HG02798 (cell line): ENCODE data around the gene BICC1.

Experiments used
- ATAC-seq: cut with Tn5 transposase; IDR thresholded peaks from one replicate; pipeline ENCODE4 v1.9.1; 2021; ENCODE audit warnings: mild to moderate bottlenecking; ENCODE audit not compliant: unreplicated experiment, poor library complexity

Gene BICC1

GRCh38 chr10:58642916-58643428 is 130.3 kb downstream of the BICC1 start:
- no peak for ATAC-seq

GRCh38 chr10:58644311-58644710 is 131.6 kb downstream of the BICC1 start:
- no peak for ATAC-seq

DNA sequence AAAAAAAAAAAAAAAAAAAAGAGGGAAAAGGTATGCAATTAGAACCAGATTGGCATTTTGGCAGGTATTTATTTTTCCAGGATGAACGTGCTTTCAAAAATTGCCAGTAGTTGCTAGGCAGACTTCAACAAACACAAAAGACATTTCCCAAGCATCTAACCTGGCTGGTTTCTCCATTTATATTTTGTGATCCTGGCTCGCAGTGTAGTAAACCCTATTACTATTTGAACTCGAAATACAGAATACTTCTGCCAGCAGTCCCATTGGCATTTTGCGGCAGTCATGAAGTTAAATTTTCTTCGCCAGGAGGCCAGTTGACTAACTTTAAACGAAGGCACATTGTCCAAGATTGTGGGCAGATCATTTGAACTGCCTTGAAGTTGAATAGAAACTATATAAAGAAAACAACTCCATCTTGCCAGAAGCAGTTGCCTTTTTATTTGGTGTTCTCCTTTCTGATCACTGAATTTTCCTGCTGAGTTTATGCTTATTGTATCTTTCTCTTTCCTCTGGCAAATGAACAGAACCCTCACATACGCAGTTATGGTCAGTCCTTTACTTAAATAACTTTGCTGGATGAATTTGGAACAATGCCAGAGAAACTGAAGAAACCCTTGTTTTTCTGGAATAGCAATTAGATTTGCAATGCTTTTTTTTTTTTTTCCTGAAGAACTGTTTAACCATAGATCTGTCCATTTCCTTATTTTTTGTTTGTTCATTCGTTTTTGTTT is 132.9 kb downstream of the BICC1 start:
- ATAC-seq, result no peak

GRCh38 chr10:58647376-58648112 is 134.9 kb downstream of the BICC1 start:
- no peak for ATAC-seq

DNA sequence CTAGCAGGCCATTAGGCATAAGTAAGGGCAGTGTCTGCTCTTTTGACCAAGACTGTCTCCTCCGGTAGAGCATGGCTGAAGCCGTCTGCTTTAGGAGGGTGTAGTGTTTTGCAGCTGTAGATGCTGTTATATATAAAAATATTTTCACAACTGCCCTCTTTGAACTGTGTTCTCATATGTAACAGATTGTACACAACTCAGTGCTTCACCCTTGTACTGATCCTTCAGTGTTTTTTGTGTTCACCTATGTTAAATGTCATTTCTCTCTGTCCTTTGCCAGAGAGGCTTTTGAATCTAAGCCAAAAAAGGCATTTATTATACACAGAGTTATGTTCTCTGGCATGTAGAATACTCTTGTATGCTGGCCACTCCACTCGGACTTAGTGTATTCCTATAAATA is 135.5 kb downstream of the BICC1 start:
- no peak for ATAC-seq

DNA sequence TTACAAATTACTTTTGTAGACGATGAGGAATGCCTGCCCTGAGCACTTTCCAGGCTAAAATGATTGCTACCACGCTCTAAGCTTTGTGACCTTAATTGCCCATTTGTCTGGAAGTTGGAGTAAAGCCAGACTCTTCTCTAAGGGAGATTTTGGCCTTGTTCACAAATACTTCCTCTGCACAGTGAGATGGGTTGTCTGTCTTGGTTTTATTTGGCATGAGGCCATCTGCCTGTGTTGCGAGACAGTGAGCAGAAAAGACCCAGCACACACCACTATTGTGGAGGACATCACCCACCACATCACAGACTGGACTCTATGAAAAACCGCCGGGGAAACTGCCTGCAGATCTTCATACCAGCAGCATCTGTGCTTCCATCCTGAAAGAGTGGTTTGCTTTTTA is 138.4 kb downstream of the BICC1 start:
- no peak for ATAC-seq

DNA sequence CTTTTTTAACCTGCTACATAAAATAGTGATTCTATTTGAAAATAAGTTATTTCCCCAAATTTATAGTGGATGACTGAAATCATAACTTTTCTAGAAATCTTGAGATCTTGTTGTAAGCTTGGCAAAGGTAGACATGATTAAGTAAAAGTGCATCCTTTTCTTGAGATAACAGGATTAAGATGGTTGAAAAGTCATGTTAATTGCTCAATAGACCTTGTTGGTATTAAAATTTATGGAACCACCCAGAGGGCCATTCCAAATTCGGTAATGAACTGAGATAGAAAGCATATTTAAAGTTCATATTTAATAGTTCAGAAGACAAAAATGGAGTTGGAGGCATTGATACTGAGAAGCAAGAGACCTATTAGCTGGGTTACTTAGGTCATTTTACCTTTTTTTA is 139.1 kb downstream of the BICC1 start:
- ATAC-seq, result no peak

- no peak for ATAC-seq
Observed at GRCh38 chr10:58653139-58653538, 140.5 kb downstream of the BICC1 start.

DNA sequence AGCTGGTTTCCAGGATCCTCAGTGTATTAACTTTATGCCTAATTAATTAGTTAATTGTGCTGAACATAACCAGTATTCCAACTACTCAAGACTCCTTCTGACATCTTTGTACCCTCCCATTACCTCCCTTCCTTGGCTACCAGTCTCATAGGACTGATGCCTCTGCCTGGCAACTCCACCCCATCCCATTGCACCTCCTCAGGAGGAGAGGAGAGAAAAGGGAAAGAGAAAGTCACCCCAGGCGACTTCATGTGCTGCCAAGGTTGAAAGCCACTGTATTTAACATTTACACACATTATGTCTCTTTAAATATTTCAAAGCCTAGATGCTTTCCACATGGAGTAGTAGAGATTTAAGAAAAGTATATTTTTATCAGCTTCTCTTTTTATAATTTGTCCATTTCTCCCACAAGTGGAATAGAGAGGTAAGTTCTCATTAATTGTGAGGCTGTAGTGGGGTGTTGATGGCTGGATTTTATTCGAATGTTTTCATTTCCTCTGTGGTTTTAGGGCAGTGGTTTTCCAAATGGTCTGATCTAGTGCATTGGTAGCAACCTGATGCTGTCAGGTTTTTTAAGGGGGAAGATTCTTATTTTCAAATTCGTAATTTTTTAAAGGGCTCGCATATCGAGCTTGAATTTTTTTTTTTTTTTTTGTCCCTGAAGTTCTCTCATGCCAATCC is 148.0 kb downstream of the BICC1 start:
- no peak for ATAC-seq

GRCh38 chr10:58661336-58661735 is 148.7 kb downstream of the BICC1 start:
- no peak for ATAC-seq

GRCh38 chr10:58661902-58662301 is 149.2 kb downstream of the BICC1 start:
- no peak for ATAC-seq

DNA sequence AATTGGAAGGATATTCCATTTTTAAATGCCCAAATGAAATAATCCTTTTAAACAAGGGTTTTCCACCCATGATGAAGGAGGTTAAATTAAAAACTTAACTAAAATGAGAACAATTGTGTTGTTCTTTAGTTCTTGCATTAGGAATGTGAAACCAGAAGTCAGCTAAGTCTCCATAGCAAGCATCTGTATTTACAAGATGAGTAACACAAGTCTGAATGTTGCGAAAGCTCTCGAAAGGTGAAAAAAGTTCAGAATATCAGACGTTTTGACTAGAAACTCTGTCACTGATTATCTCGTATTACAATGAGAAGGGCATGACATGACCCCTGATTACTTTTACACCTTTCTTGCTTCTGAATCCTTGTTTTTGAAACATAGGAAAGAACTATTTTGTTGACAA is 149.6 kb downstream of the BICC1 start:
- no peak for ATAC-seq

- ATAC-seq, result no peak
Observed at GRCh38 chr10:58665361-58665760, 152.7 kb downstream of the BICC1 start.

DNA sequence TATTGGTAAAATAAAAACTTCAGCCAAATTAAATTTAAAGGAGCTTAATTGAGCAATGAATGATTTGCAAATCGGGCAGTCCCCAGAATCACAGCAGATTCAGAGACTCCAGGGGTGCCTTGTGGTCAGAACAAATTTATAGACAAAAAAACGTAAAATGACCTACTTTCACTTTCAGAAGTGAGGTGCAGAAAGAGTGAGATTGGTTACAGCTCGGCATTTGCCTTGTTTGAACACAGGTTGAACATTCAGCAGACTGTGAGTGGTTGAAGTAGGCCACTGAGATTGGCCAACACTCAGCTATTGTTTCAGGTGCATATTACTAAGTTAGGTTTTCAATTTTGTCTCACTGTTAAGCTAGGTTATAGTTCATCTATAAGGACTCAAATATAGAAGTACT is 153.4 kb downstream of the BICC1 start:
- no peak for ATAC-seq

GRCh38 chr10:58667658-58668310 is 155.1 kb downstream of the BICC1 start:
- ATAC-seq, result no peak

- ATAC-seq, result no peak
Observed at GRCh38 chr10:58672845-58673244, 160.2 kb downstream of the BICC1 start.

DNA sequence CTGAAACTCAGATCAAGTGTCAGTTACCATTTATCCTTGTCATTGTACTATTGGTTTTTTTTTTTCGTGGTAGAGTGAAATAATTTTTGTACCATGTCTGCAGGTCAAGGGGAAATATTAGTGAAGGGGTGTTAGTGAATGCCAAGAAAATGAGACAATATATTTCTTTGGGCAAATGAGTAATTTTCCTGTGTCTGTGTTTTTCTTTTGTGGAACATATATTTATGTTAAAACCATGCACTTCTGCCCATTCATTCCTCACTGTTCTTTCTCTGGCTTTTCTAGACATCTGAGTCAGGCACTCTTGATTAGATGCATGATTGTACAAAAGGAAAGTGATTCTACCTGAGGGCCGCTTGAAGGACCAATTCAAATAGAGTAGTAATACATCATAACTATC is 161.6 kb downstream of the BICC1 start:
- no peak for ATAC-seq

DNA sequence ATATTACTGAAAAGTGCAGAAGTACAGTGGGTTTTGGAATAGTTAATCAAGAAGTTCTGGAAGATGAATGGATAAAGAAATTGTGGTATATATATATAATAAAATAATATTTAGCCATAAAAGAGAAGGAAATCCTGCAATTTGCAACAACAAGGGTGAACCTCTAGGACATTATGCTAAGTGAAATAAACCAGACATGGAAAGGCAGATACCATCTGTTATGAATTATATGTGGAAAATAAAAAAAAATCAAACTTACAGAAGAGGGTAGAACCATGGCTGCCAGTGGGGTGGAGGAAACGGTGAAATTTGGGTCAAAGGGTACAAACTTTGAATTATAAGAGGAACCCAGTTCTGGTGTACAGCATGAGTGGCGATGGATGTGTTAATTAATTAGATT is 162.6 kb downstream of the BICC1 start:
- ATAC-seq, result no peak

DNA sequence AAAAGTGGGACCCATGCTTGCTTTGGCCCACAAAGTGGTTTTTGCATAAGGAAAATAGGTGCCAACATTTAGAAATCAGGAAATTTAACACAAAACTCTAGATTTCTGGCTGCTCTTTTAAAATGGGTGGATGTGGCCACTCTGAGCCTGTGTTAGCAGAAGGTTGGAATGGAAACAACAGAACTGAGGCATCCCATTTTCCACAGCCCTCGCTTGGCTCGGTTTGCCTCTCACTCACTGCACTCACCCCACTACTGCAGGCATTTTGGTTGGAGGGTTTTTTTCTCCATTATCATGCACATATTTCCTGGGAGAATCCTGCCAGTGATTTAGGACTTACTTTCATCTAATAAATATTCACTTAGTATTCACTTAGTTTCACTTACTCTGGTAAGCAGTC is 178.9 kb downstream of the BICC1 start:
- ATAC-seq, result no peak

DNA sequence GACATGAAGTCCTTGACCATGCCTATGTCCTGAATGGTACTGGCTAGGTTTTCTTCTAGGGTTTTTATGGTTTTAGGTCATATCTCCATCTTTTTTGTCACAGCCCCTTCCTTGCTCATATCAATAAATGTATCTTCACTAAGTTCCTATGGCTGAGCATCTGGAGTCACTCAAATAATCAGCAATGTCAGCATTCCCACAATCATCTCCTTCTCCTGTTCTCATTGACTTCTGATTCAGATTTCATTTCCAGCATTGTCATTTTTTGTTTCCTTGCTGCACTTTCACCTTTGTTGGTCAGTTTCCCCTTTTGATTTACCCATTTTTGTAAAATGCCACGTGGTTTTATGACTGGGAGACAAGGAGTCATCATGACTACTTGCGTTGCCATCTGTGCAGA is 181.2 kb downstream of the BICC1 start:
- ATAC-seq, result no peak

DNA sequence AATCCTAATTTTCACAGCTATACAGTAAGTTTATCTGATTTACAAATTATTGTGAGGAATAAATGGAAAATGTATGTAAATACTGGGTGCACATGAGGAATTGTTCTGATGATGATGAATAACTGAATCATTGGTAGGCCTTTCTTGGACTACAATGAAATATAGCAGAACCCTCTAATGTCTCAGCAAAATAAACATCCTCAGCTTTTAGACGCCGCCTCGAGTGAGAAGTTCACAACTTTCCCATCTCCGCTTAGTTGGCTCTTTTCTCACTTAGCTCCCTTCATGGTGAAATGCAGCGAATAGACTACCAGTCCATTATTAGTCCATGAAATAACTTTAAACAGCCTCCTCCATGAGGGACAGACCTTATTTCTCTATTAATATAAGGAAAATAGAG is 182.3 kb downstream of the BICC1 start:
- ATAC-seq, result no peak
